GM12878 (cell line): Measurements from ENCODE around the gene CKAP5. TPM values are rescaled to one million over a fixed set of nuclear protein-coding genes. Genes with fewer than 3 reads are reported as not detected.

ENCODE experiments used
- ATAC-seq: fragments of 200-7000 bp; cut with Tn5 transposase; 3 replicates; pipeline ENCODE4 v1.9.1; 2020; ENCODE audit warnings: mild to moderate bottlenecking, moderate library complexity
- BruUV-seq: library from RNA; stranded (reverse); fragments of 400-500 nt; replicated peaks from 2 replicates; lab custom pipeline; 2021; lab: Mats Ljungman, UMichigan
- CTCF ChIA-PET: fragments of 300-600 bp; sonication (Branson Sonifier 250); formaldehyde crosslinking; extraction: SDS; loops from one replicate; lab custom pipeline; 2021; ENCODE audit warnings: inconsistent platforms; lab: Yijun Ruan, JAX
- POLR2A ChIA-PET: fragments of 350-600 bp; formaldehyde crosslinking; extraction: SDS; loops from one replicate; lab custom pipeline; 2021; ENCODE audit warnings: inconsistent platforms; lab: Charles Lee
- RAD21 ChIA-PET: fragments of 300-600 bp; sonication (Branson Sonifier 250); formaldehyde crosslinking; loops from one replicate; lab custom pipeline; 2023; ENCODE audit warnings: antibody characterized with exemption; ENCODE audit not compliant: unreplicated experiment; lab: Charles Lee
- SMC1A ChIA-PET: fragments of 300-600 bp; sonication (Branson Sonifier 250); formaldehyde crosslinking; loops from one replicate; lab custom pipeline; 2023; ENCODE audit not compliant: unreplicated experiment, uncharacterized antibody; lab: Charles Lee
- DNase-seq: peaks from one replicate; pipeline ENCODE4 v3.0.0-alpha.2; 2011; ENCODE audit warnings: low read depth, low spot score
- FAIRE-seq: peaks from 3 replicates; lab custom pipeline; 2011; peaks lifted over from hg19 to GRCh38; lab: Jason Lieb, UNC
- H2AFZ ChIP-seq: 2 replicates; pipeline ENCODE4 v1.6.0; 2011; ENCODE audit warnings: low read depth, low read length, control low read depth; ENCODE audit not compliant: control insufficient read depth
- H3K27ac ChIP-seq: 2 replicates; pipeline ENCODE4 v1.5.1; 2011; ENCODE audit warnings: control low read depth; ENCODE audit not compliant: control insufficient read depth, insufficient read depth
- H3K27me3 ChIP-seq, 2 experiments: replicated peaks in 1 of 2; 2 replicates each; pipeline versions ENCODE4 v1.6.0 to v1.6.1; 2011; ENCODE audit warnings: low read length in 1 of 2; ENCODE audit not compliant: control insufficient read depth in 2 of 2, insufficient read depth in 2 of 2
- H3K36me3 ChIP-seq, 2 experiments: 2 replicates each; pipeline ENCODE4 v1.5.1; 2011; ENCODE audit warnings: low read length in 1 of 2; ENCODE audit not compliant: control insufficient read depth in 2 of 2, insufficient read depth in 2 of 2
- H3K4me1 ChIP-seq: 2 replicates; pipeline ENCODE4 v1.6.1; 2011; ENCODE audit warnings: mild to moderate bottlenecking, low read length, moderate library complexity, mixed read lengths; ENCODE audit not compliant: control insufficient read depth, insufficient read depth
- H3K4me2 ChIP-seq: 2 replicates; pipeline ENCODE4 v1.6.0; 2011; ENCODE audit warnings: control low read depth; ENCODE audit not compliant: control insufficient read depth, insufficient read depth
- H3K4me3 ChIP-seq: fragments of 200-600 bp; sonication (generic); 2 replicates; pipeline ENCODE4 v1.5.1; 2016
- H3K79me2 ChIP-seq: 2 replicates; pipeline ENCODE4 v1.6.0; 2011; ENCODE audit warnings: low read length; ENCODE audit not compliant: control insufficient read depth, insufficient read depth
- H3K9ac ChIP-seq: 2 replicates; pipeline ENCODE4 v1.8.0; 2011; ENCODE audit warnings: low read length, control low read depth, mixed read lengths; ENCODE audit not compliant: control insufficient read depth, insufficient read depth
- H3K9me3 ChIP-seq: replicated peaks from 3 replicates; pipeline ENCODE4 v1.5.1; 2011; ENCODE audit warnings: mild to moderate bottlenecking, low read length; ENCODE audit not compliant: control insufficient read depth, insufficient read depth
- H4K20me1 ChIP-seq: 2 replicates; pipeline ENCODE4 v1.6.0; 2011; ENCODE audit not compliant: control insufficient read depth, insufficient read depth
- CUX1 ChIP-seq: IDR thresholded peaks from 2 replicates; pipeline ENCODE4 v1.6.1; 2012; ENCODE audit warnings: improper control_type of control experiment, low read depth, low read length; ENCODE audit not compliant: insufficient replicate concordance
- EP300 ChIP-seq, 2 experiments: fragments of 150-350 bp in 1 of 2; IDR thresholded peaks; 2 replicates each; pipeline ENCODE4 v1.6.1; 2011 to 2012; ENCODE audit warnings: low read depth in 2 of 2, low read length in 2 of 2, borderline replicate concordance in 1 of 2, improper control_type of control experiment in 1 of 2, inconsistent platforms in 1 of 2; ENCODE audit not compliant: control insufficient read depth in 1 of 2
- NR2C2 ChIP-seq: IDR thresholded peaks from 2 replicates; pipeline ENCODE4 v1.6.1; 2011; ENCODE audit warnings: borderline replicate concordance, low read depth; ENCODE audit not compliant: control insufficient read depth, insufficient read length
- PBX3 ChIP-seq: IDR thresholded peaks from 2 replicates; pipeline ENCODE4 v1.6.1; 2011; ENCODE audit warnings: mild to moderate bottlenecking, low read depth, low read length, moderate library complexity; ENCODE audit not compliant: insufficient replicate concordance
- POLR2AphosphoS5 ChIP-seq: IDR thresholded peaks from 2 replicates; pipeline ENCODE4 v1.6.1; 2011; ENCODE audit warnings: mild to moderate bottlenecking, low read length, inconsistent platforms
- RELB ChIP-seq: fragments of 450-650 bp; IDR thresholded peaks from 2 replicates; pipeline ENCODE4 v1.6.1; 2017; ENCODE audit warnings: low read depth, mild to moderate bottlenecking, moderate library complexity
- SREBF1 ChIP-seq: IDR thresholded peaks from 2 replicates; pipeline ENCODE4 v1.6.1; 2012; ENCODE audit warnings: mild to moderate bottlenecking, low read length
- WGBS: methylation state at CpG from one replicate; pipeline ENCODE4 v1.1.6; 2016; ENCODE audit warnings: low lambda C conversion rate; ENCODE audit not compliant: insufficient replicate concordance, insufficient coverage; ENCODE audit errors: missing lambda C conversion rate; 5-methylcytosine and 5-hydroxymethylcytosine counted together
- in situ Hi-C: fragments of 300-500 bp; cut with MboI; formaldehyde crosslinking; loops from 9 replicates; pipeline ENCODE4 v1.14.3; 2018; ENCODE audit warnings: mixed read lengths
- intact Hi-C: fragments of 100-400 bp; cut with micrococcal nuclease; formaldehyde crosslinking; loops from one replicate; pipeline ENCODE4 v1.14.2; 2022; ENCODE audit not compliant: unreplicated experiment
- polyA plus RNA-seq, 11 experiments: library from polyadenylated mRNA; depleted of rRNA in 4 of 11; unstranded in 6 of 11; stranded (reverse) in 5 of 11; fragments of >200 nt; fragmentation: Nextera tagmentation in 4 of 11; fragmentation: Illumina TruSeq in 1 of 11; extraction: Ambion mirVana in 4 of 11; extraction: Trizol in 1 of 11; gene quantifications; 1 replicate in 1 of 11; 2 replicates in 10 of 11; pipeline versions ENCODE4 v1.2.1 to v1.2.3, GENCODE V29; 2011 to 2016; ENCODE audit warnings: inconsistent platforms in 2 of 11, missing spikeins in 2 of 11, low read depth in 1 of 11
- total RNA-seq, 4 experiments: library from RNA; depleted of rRNA in 3 of 4; stranded (reverse); fragments of >200 nt in 3 of 4; fragmentation: Illumina TruSeq in 1 of 4; extraction: Trizol in 1 of 4; gene quantifications; 2 replicates each; pipeline versions ENCODE4 v1.2.1 to v1.2.3, GENCODE V29; 2013 to 2021

CKAP5 gene
- total and polyA plus RNA-seq, 10 of the 15 experiments (the other 5 are each of a cell fraction or from before 2014, with no cell fraction given): 20.1 to 161 (median 79.8) TPM

- Histone ChIP-seq H3K27ac (no peak overlapping the region), H3K9me3 (no peaks in the 10 kb centered on the region), H2AFZ (no peak overlapping the region), H3K36me3 (peaks cover 5 to 10% of the 10 kb centered on the region in 2 experiments; a peak in 3 of 4 replicates), H4K20me1 (no peaks in the 10 kb centered on the region), H3K27me3 (no peaks in the 10 kb centered on the region), H3K4me1 (no peaks in the 10 kb centered on the region), H3K79me2 (peaks cover 2% of the 10 kb centered on the region), H3K9ac (no peak overlapping the region), H3K4me2 (no peak overlapping the region), H3K4me3 (no peak overlapping the region)
- over 99% methylated on average over 6 of the region's 6 CpGs for WGBS
- BruUV-seq: no TSS peak
- no peak for TF ChIP-seq PBX3
- no peak for TF ChIP-seq POLR2AphosphoS5
- no peak for TF ChIP-seq SREBF1
- TF ChIP-seq RELB: no peak
- TF ChIP-seq EP300 (IDR thresholded peaks at IDR 0.05; ENCODE audit: borderline replicate concordance in 1 of 2, control insufficient read depth in 1 of 2, low read depth in 2 of 2, low read length in 2 of 2): no peak
- no peak for TF ChIP-seq NR2C2
- no peak for TF ChIP-seq CUX1
- in situ Hi-C loops (no loop called here), intact Hi-C loops (no loop called here)
- no peak for FAIRE-seq
- CTCF ChIA-PET: interaction anchor here (0.7 kb wide), 1 partner anchor 47 kb away, joined by 6 read pairs; no protein-coding TSS in a partner anchor
- no peak for DNase-seq
- no peak for ATAC-seq
- RAD21 ChIA-PET: no interaction called here
- SMC1A ChIA-PET: no interaction called here
- POLR2A ChIA-PET: interaction anchor here (0.7 kb wide), 1 partner anchor 24 kb away, joined by 3 read pairs; no protein-coding TSS in a partner anchor
Observed at GRCh38 chr11:46694072-46694471, 152.0 kb downstream of the CKAP5 start.
